Thyroid gland (tissue), 4 donors: Measurements from ENCODE around the gene TBP. TPM values are rescaled to one million over a fixed set of nuclear protein-coding genes. Genes with fewer than 3 reads are reported as not detected.

Experiments used
- DNase-seq, 2 donors: peaks; one replicate each; pipeline ENCODE4 v3.0.0-alpha.2; 2019
- H3K27ac ChIP-seq, 3 donors: fragments of 200-600 bp; sonication (generic); 1 replicate in 2 of 3; 2 replicates in 1 of 3; pipeline ENCODE4 v1.5.1; 2016 to 2019; ENCODE audit warnings: mild to moderate bottlenecking in 1 of 3, moderate library complexity in 1 of 3
- H3K27me3 ChIP-seq: fragments of 200-600 bp; sonication (generic); one replicate; pipeline ENCODE4 v1.5.1; 2019
- H3K36me3 ChIP-seq, 2 donors: fragments of 200-600 bp; sonication (generic); one replicate each; pipeline ENCODE4 v1.5.1; 2016 to 2019
- H3K4me1 ChIP-seq, 2 donors: fragments of 200-600 bp; sonication (generic); one replicate each; pipeline ENCODE4 v1.5.1; 2017 to 2019
- H3K4me3 ChIP-seq, 3 donors: fragments of 200-600 bp; sonication (generic); replicated peaks in 1 of 3; 1 replicate in 2 of 3; 2 replicates in 1 of 3; pipeline ENCODE4 v1.5.1; 2016; ENCODE audit warnings: mild to moderate bottlenecking in 1 of 3
- H3K9me3 ChIP-seq: fragments of 200-600 bp; sonication (generic); one replicate; pipeline ENCODE4 v1.5.1; 2017
- POLR2A ChIP-seq, 2 donors: fragments of 450-650 bp; IDR thresholded peaks; one replicate each; pipeline ENCODE4 v1.6.1; 2017; ENCODE audit warnings: antibody characterized with exemption in 2 of 2, mild to moderate bottlenecking in 2 of 2, moderate library complexity in 1 of 2
- WGBS, 2 donors: methylation state at CpG; one replicate each; pipeline ENCODE4 v1.1.5; 2017; 5-methylcytosine and 5-hydroxymethylcytosine counted together
- intact Hi-C: fragments of 100-400 bp; cut with DNase I; formaldehyde crosslinking; loops from one replicate; pipeline ENCODE4 v1.15.1; 2023
- total RNA-seq, 4 donors: library from RNA; depleted of rRNA; stranded (reverse); fragments of >200 nt; gene quantifications; one replicate each; pipeline ENCODE4 v1.2.3, GENCODE V29; 2016
- TF ChIP-seq, protein P1 (sequence below), 6 experiments: fragments of 200-600 bp in 3 of 6; fragments of 450-650 bp in 3 of 6; sonication (generic) in 3 of 6; IDR thresholded peaks; one replicate each; pipeline ENCODE4 v1.5.1; 2016 to 2019; ENCODE audit warnings: antibody characterized with exemption in 6 of 6, mild to moderate bottlenecking in 2 of 6, inconsistent platforms in 1 of 6, moderate library complexity in 1 of 6

The TBP gene
- total RNA-seq, 4 donors from 2014 or later = 16.4 to 23.0 (median 19.1) TPM

- no peaks in the 10 kb centered on the region for H3K27me3 ChIP-seq
- H3K4me3 ChIP-seq = no peak overlapping the region
- WGBS, 2 donors = 90 to 95% methylated on average over 4 of the region's 4 CpGs
- H3K36me3 ChIP-seq = peaks cover 56 to 63% of the 10 kb centered on the region in 2 donors
- no peak overlapping the region for H3K27ac ChIP-seq
- H3K4me1 ChIP-seq = no peaks in the 10 kb centered on the region
- H3K9me3 ChIP-seq = no peaks in the 10 kb centered on the region
- TF ChIP-seq POLR2A (IDR thresholded peaks at IDR 0.05) = no peak
- TF ChIP-seq, protein P1, sequence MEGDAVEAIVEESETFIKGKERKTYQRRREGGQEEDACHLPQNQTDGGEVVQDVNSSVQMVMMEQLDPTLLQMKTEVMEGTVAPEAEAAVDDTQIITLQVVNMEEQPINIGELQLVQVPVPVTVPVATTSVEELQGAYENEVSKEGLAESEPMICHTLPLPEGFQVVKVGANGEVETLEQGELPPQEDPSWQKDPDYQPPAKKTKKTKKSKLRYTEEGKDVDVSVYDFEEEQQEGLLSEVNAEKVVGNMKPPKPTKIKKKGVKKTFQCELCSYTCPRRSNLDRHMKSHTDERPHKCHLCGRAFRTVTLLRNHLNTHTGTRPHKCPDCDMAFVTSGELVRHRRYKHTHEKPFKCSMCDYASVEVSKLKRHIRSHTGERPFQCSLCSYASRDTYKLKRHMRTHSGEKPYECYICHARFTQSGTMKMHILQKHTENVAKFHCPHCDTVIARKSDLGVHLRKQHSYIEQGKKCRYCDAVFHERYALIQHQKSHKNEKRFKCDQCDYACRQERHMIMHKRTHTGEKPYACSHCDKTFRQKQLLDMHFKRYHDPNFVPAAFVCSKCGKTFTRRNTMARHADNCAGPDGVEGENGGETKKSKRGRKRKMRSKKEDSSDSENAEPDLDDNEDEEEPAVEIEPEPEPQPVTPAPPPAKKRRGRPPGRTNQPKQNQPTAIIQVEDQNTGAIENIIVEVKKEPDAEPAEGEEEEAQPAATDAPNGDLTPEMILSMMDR (IDR thresholded peaks at IDR 0.05) = no peak
- intact Hi-C loops = no loop called here
- DNase-seq = no peak
These were observed 16.8 kb upstream of the TBP start for GRCh38 chr6:170537329-170537728.

DNA sequence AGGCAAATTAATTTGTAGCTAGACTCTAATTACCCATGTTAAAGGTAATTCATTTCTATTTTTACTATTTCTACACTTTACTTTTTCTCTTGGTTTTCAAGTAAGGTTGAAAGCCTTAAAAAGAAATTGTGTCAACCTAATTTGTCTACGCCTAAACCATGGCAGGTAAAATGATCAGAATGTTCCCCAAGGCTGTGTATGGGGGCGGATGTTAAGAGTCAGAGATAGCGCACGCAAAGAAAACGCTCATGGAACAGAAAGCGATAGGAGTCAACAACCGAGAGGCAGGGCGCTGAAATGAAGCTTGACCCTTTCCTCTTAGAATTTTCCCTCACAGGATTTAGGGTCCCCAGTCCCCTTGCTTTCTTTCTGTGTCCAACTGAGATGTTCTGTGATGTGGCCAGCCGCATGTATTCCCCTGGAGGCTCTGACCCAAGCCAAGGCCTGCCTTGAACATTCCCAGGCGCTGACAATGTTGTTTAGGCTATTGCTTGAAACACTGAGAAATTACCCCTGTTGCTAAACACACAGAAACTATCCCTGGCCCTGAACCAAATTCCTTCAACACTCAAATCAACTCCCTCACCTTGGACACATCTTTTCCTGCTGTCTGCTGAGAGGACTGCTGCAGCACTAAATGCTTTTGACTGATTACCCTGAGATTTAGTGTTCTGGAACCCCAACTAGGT, 12.0 kb upstream of the TBP start:
- no peak overlapping the region for H3K27ac ChIP-seq
- no peak overlapping the region for H3K4me3 ChIP-seq
- no peak for DNase-seq
- H3K9me3 ChIP-seq = no peaks in the 10 kb centered on the region
- H3K36me3 ChIP-seq = peaks cover 58 to 60% of the 10 kb centered on the region in 2 donors
- intact Hi-C loops = no loop called here
- no peaks in the 10 kb centered on the region for H3K27me3 ChIP-seq
- no peak for TF ChIP-seq POLR2A (IDR thresholded peaks at IDR 0.05)
- TF ChIP-seq, protein P1 (IDR thresholded peaks at IDR 0.05) = no peak
- whole genome bisulfite sequencing, 2 donors = 96% methylated on average over 10 of the region's 10 CpGs
- H3K4me1 ChIP-seq = no peaks in the 10 kb centered on the region

DNA sequence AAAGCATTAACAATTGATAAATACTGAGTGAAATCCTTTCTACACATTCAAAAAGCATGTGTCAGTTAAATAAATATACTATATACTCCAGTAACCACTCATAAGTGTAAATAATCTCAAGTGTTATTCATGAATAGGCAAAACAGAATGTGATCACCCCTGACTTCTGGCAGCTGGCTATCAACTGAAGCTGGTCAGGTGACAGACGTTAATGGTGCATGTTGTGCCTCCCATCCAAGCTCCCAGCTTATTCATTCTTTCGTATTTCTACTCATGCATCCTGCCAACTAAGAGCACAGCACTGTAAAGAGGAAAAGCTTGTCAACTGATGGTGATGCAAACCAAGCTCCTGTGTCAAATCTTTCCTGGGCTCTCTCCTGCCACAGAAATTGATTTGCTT, 8.8 kb upstream of the TBP start:
- no peaks in the 10 kb centered on the region for H3K27me3 ChIP-seq
- no peak overlapping the region for H3K4me3 ChIP-seq
- 37 to 43% methylated on average over 2 of the region's 2 CpGs for WGBS, 2 donors
- H3K27ac ChIP-seq = no peak overlapping the region
- H3K4me1 ChIP-seq = peaks cover 0 to 13% of the 10 kb centered on the region in 2 donors
- no peaks in the 10 kb centered on the region for H3K9me3 ChIP-seq
- TF ChIP-seq, protein P1 (IDR thresholded peaks at IDR 0.05) = no peak
- TF ChIP-seq POLR2A (IDR thresholded peaks at IDR 0.05) = no peak
- intact Hi-C loops = no loop called here
- H3K36me3 ChIP-seq = peaks cover 46 to 48% of the 10 kb centered on the region in 2 donors
- DNase-seq = no peak

GRCh38 chr6:170552765-170553533, 1.2 kb upstream of the TBP start, which contains the start of gene PSMB1:
Gene PSMB1, minus strand, starts transcription at chr6:170553307. Its CDS starts 65 bp downstream, at chr6:170553242.
- TF ChIP-seq POLR2A (IDR thresholded peaks at IDR 0.05) = peak; percentile 12 to 91
- TF ChIP-seq, protein P1 (IDR thresholded peaks at IDR 0.05) = no peak
- H3K4me1 ChIP-seq = peaks cover 23 to 29% of the 10 kb centered on the region in 2 donors
- H3K27ac ChIP-seq = peak within 1 kb of the TSS; percentile 77 to 91 (median 83)
- H3K4me3 ChIP-seq = peak within 1 kb of the TSS; percentile 64 to 93 (median 79)
- peak; percentile 95 for DNase-seq
- H3K9me3 ChIP-seq = no peaks in the 10 kb centered on the region
- peaks cover 0 to 7% of the 10 kb centered on the region in 2 donors for H3K36me3 ChIP-seq
- intact Hi-C loops = no loop called here
- WGBS, 2 donors = 0 to 1% methylated on average over 39 to 41 of the region's 41 CpGs
- no peaks in the 10 kb centered on the region for H3K27me3 ChIP-seq
